NCI-H187 treated with DMSO at 0.1 percent for 48 hours (cell line): ENCODE data around the gene LHFPL6.

Source experiments
- DNase-seq: peaks from one replicate; lab custom pipeline; 2025; lab: John Stamatoyannopoulos, UW

LHFPL6 gene

GRCh38 chr13:39602614-39603366, at the start of gene LHFPL6:
TSS of gene LHFPL6 (minus strand) at chr13:39603193.
- no peak for DNase-seq

GRCh38 chr13:39646122-39646521, 43.1 kb upstream of the LHFPL6 start:
- no peak for DNase-seq

GRCh38 chr13:39641645-39642044, 38.7 kb upstream of the LHFPL6 start:
- no peak for DNase-seq

- no peak for DNase-seq
Measured at GRCh38 chr13:39637890-39638289, 34.9 kb upstream of the LHFPL6 start.

- no peak for DNase-seq
Measured at GRCh38 chr13:39635564-39635963, 32.6 kb upstream of the LHFPL6 start.

- DNase-seq: no peak
Measured at GRCh38 chr13:39632994-39633393, 30.0 kb upstream of the LHFPL6 start.

- no peak for DNase-seq
Measured at GRCh38 chr13:39631307-39631706, 28.3 kb upstream of the LHFPL6 start.

- no peak for DNase-seq
Measured at GRCh38 chr13:39623466-39623865, 20.5 kb upstream of the LHFPL6 start.

GRCh38 chr13:39618561-39618960, 15.6 kb upstream of the LHFPL6 start:
- DNase-seq: no peak

GRCh38 chr13:39616087-39616694, 13.2 kb upstream of the LHFPL6 start:
- peak; percentile 8 for DNase-seq

GRCh38 chr13:39612023-39612637, 9.1 kb upstream of the LHFPL6 start:
- DNase-seq: peak; percentile 4

GRCh38 chr13:39607876-39608275, 4.9 kb upstream of the LHFPL6 start:
- DNase-seq: no peak

- DNase-seq: no peak
Measured at GRCh38 chr13:39605677-39606320, 2.8 kb upstream of the LHFPL6 start.

- DNase-seq: no peak
Measured at GRCh38 chr13:39604756-39605155, 1.8 kb upstream of the LHFPL6 start.

- no peak for DNase-seq
Measured at GRCh38 chr13:39603424-39603947, 493 bp upstream of the LHFPL6 start.

GRCh38 chr13:39602277-39602613, 748 bp downstream of the LHFPL6 start:
- DNase-seq: no peak

GRCh38 chr13:39601636-39602035, 1.4 kb downstream of the LHFPL6 start:
- DNase-seq: no peak

GRCh38 chr13:39600766-39601165, 2.2 kb downstream of the LHFPL6 start:
- DNase-seq: no peak

GRCh38 chr13:39599842-39600241, 3.2 kb downstream of the LHFPL6 start:
- DNase-seq: no peak

GRCh38 chr13:39599012-39599411, 4.0 kb downstream of the LHFPL6 start:
- no peak for DNase-seq

GRCh38 chr13:39597838-39598237, 5.2 kb downstream of the LHFPL6 start:
- DNase-seq: no peak

GRCh38 chr13:39596685-39597084, 6.3 kb downstream of the LHFPL6 start:
- no peak for DNase-seq

- no peak for DNase-seq
Measured at GRCh38 chr13:39596176-39596575, 6.8 kb downstream of the LHFPL6 start.
